Endothelial cell of umbilical vein (primary cell): Measurements from ENCODE around the gene MAP1B. TPM values are rescaled to one million over a fixed set of nuclear protein-coding genes. Genes with fewer than 3 reads are reported as not detected.

Experiments used
- BruUV-seq: library from RNA; stranded (reverse); fragments of 400-500 nt; replicated peaks from 2 replicates; lab custom pipeline; 2021; lab: Mats Ljungman, UMichigan
- CTCF ChIA-PET: fragments of 300-600, 350-600 bp; sonication (Branson Sonifier 250); formaldehyde crosslinking; loops from one replicate; lab custom pipeline; 2021; ENCODE audit warnings: antibody characterized with exemption, inconsistent platforms; lab: Charles Lee
- POLR2A ChIA-PET: fragments of 300-600, 350-600 bp; sonication (Branson Sonifier 250); formaldehyde crosslinking; loops from one replicate; lab custom pipeline; 2021; ENCODE audit warnings: antibody characterized with exemption, inconsistent platforms; lab: Charles Lee
- DNase-seq: peaks from one replicate; pipeline ENCODE4 v3.0.0-alpha.2; 2011; ENCODE audit warnings: low read depth, low spot score
- FAIRE-seq: peaks from 2 replicates; lab custom pipeline; 2011; peaks lifted over from hg19 to GRCh38; lab: Jason Lieb, UNC
- H2AFZ ChIP-seq: 2 replicates; pipeline ENCODE4 v1.6.0; 2012; ENCODE audit warnings: low read depth, low read length, control low read depth, inconsistent platforms
- H3K27ac ChIP-seq: 2 replicates; pipeline ENCODE4 v1.5.1; 2011; ENCODE audit warnings: low read depth, mild to moderate bottlenecking, control low read depth, low read length, moderate library complexity; ENCODE audit not compliant: insufficient read depth
- H3K27me3 ChIP-seq, 2 experiments: 2 replicates each; pipeline versions ENCODE4 v1.6.0 to v1.6.1; 2011; ENCODE audit warnings: low read length in 2 of 2, mixed read lengths in 1 of 2; ENCODE audit not compliant: control insufficient read depth in 2 of 2, insufficient read depth in 2 of 2
- H3K36me3 ChIP-seq, 2 experiments: 2 replicates in 1 of 2; 3 replicates in 1 of 2; pipeline ENCODE4 v1.5.1; 2011; ENCODE audit warnings: low read length in 2 of 2, mild to moderate bottlenecking in 1 of 2, moderate library complexity in 1 of 2; ENCODE audit not compliant: control insufficient read depth in 2 of 2, insufficient read depth in 2 of 2; ENCODE audit errors: extremely low read depth in 1 of 2
- H3K4me1 ChIP-seq: 3 replicates; pipeline ENCODE4 v1.5.1; 2011; ENCODE audit warnings: mild to moderate bottlenecking, low read length; ENCODE audit not compliant: control insufficient read depth, insufficient read depth; ENCODE audit errors: extremely low read depth
- H3K4me2 ChIP-seq: 2 replicates; pipeline ENCODE4 v1.6.1; 2011; ENCODE audit warnings: low read length, control low read depth, mixed read lengths; ENCODE audit not compliant: insufficient read depth
- H3K4me3 ChIP-seq, 3 experiments: fragments of 200-600 bp in 1 of 3; sonication (generic), shearing (Covaris generic) in 1 of 3; replicated peaks in 1 of 3; 2 replicates each; pipeline ENCODE4 v1.5.1; 2011 to 2016; ENCODE audit warnings: control low read depth in 3 of 3, low read length in 3 of 3, mild to moderate bottlenecking in 2 of 3, inconsistent platforms in 1 of 3, low read depth in 1 of 3, moderate library complexity in 1 of 3; ENCODE audit not compliant: insufficient read depth in 1 of 3
- H3K79me2 ChIP-seq: 2 replicates; pipeline ENCODE4 v1.6.0; 2012; ENCODE audit warnings: low read length, inconsistent platforms; ENCODE audit not compliant: control insufficient read depth, insufficient read depth
- H3K9ac ChIP-seq: replicated peaks from 2 replicates; pipeline ENCODE3; 2011; ENCODE audit warnings: low read length, control low read depth; ENCODE audit not compliant: insufficient read depth; ENCODE audit errors: extremely low read depth
- H3K9me1 ChIP-seq: replicated peaks from 3 replicates; pipeline ENCODE4 v1.6.0; 2011; ENCODE audit warnings: mild to moderate bottlenecking, low read length; ENCODE audit not compliant: control insufficient read depth, insufficient read depth; ENCODE audit errors: extremely low read depth
- H3K9me3 ChIP-seq: replicated peaks from 2 replicates; pipeline ENCODE4 v1.5.1; 2012; ENCODE audit warnings: low read length, inconsistent platforms; ENCODE audit not compliant: control insufficient read depth, insufficient read depth
- H4K20me1 ChIP-seq: replicated peaks from 2 replicates; pipeline ENCODE3; 2011; ENCODE audit warnings: mild to moderate bottlenecking, low read length; ENCODE audit not compliant: control insufficient read depth, insufficient read depth; ENCODE audit errors: extremely low read depth
- EZH2 ChIP-seq: IDR thresholded peaks from 2 replicates; pipeline ENCODE4 v1.6.1; 2012; ENCODE audit warnings: borderline replicate concordance, low read depth, mild to moderate bottlenecking, moderate library complexity, low read length, inconsistent platforms; ENCODE audit not compliant: severe bottlenecking
- FOS ChIP-seq: IDR thresholded peaks from 2 replicates; pipeline ENCODE4 v1.6.1; 2011; ENCODE audit warnings: mild to moderate bottlenecking, low read length, moderate library complexity, borderline replicate concordance; ENCODE audit not compliant: insufficient read depth
- GATA2 ChIP-seq: IDR thresholded peaks from 2 replicates; pipeline ENCODE4 v1.7.0; 2011; ENCODE audit warnings: low read depth, mild to moderate bottlenecking, moderate library complexity, mixed read lengths, low read length; ENCODE audit not compliant: insufficient read length, insufficient read depth
- JUN ChIP-seq: IDR thresholded peaks from 2 replicates; pipeline ENCODE4 v1.6.1; 2011; ENCODE audit warnings: borderline replicate concordance, low read depth; ENCODE audit not compliant: insufficient read length, insufficient read depth
- MYC ChIP-seq: IDR thresholded peaks from one replicate; pipeline ENCODE4 v1.6.1; 2011; ENCODE audit warnings: mild to moderate bottlenecking, low read depth, low read length
- POLR2A ChIP-seq: IDR thresholded peaks from 2 replicates; pipeline ENCODE4 v1.6.1; 2012; ENCODE audit warnings: low read depth, mild to moderate bottlenecking, control low read depth, low read length
- POLR2AphosphoS5 ChIP-seq: IDR thresholded peaks from 2 replicates; pipeline ENCODE4 v1.6.1; 2012; ENCODE audit warnings: low read depth, mild to moderate bottlenecking, control low read depth, low read length, moderate library complexity; ENCODE audit not compliant: insufficient read depth
- dilution Hi-C: fragments of 300-500 bp; cut with MboI; formaldehyde crosslinking; loops from one replicate; pipeline ENCODE4 v1.15.0; 2019; ENCODE audit warnings: low sequenced_read_pairs; ENCODE audit not compliant: extremely low pct_ligation_motif_present
- intact Hi-C: fragments of 100-400 bp; cut with micrococcal nuclease; formaldehyde crosslinking; loops from one replicate; pipeline ENCODE4 v1.10.0; 2022
- polyA plus RNA-seq, 4 experiments: library from polyadenylated mRNA; depleted of rRNA in 3 of 4; stranded (reverse) in 3 of 4; unstranded in 1 of 4; fragments of >200 nt; gene quantifications; 2 replicates each; pipeline versions ENCODE4 v1.2.1 to v1.2.3, GENCODE V29; 2011 to 2012; ENCODE audit warnings: missing spikeins in 1 of 4
- total RNA-seq: library from RNA; stranded (reverse); gene quantifications from 2 replicates; pipeline ENCODE4 v1.2.3, GENCODE V29; 2021
- TF ChIP-seq, protein P1 (sequence below), 2 donors: IDR thresholded peaks; 1 replicate in 1 of 2; 2 replicates in 1 of 2; pipeline ENCODE4 v1.5.1; 2011; ENCODE audit warnings: low read length in 2 of 2, mild to moderate bottlenecking in 2 of 2, moderate library complexity in 2 of 2, control low read depth in 1 of 2, inconsistent platforms in 1 of 2, low read depth in 1 of 2; ENCODE audit not compliant: insufficient read depth in 1 of 2; ENCODE audit errors: extremely low read depth in 1 of 2
- TF ChIP-seq, protein P2 (sequence below): IDR thresholded peaks from 2 replicates; pipeline ENCODE4 v1.6.1; 2011; ENCODE audit not compliant: insufficient read depth, insufficient read length

The MAP1B gene
- total and polyA plus RNA-seq, 2 donors (not counting 3 experiments of a cell fraction or from before 2014, with no cell fraction given): 55.9 to 263 TPM

GRCh38 chr5:72179028-72179815 lies 71.9 kb downstream of the MAP1B start:
- intact Hi-C loops: no loop called here
- Histone ChIP-seq H3K36me3 (peaks cover 14 to 16% of the 10 kb centered on the region in 2 experiments), H3K27ac (no peak overlapping the region), H3K4me1 (no peaks in the 10 kb centered on the region), H3K27me3 (no peaks in the 10 kb centered on the region), H3K9ac (no peak overlapping the region), H2AFZ (no peak overlapping the region), H4K20me1 (peaks cover 5% of the 10 kb centered on the region), H3K79me2 (peaks cover 77% of the 10 kb centered on the region), H3K4me2 (no peak overlapping the region), H3K9me3 (no peaks in the 10 kb centered on the region), H3K4me3 (no peak overlapping the region), H3K9me1 (no peaks in the 10 kb centered on the region)
- BruUV-seq: no TSS peak
- FAIRE-seq (no peak), DNase-seq (no peak)
- TF ChIP-seq JUN (no peak), POLR2A (no peak), POLR2AphosphoS5 (no peak), EZH2 (no peak), MYC (no peak), FOS (no peak), GATA2 (no peak)
- TF ChIP-seq, protein P1, sequence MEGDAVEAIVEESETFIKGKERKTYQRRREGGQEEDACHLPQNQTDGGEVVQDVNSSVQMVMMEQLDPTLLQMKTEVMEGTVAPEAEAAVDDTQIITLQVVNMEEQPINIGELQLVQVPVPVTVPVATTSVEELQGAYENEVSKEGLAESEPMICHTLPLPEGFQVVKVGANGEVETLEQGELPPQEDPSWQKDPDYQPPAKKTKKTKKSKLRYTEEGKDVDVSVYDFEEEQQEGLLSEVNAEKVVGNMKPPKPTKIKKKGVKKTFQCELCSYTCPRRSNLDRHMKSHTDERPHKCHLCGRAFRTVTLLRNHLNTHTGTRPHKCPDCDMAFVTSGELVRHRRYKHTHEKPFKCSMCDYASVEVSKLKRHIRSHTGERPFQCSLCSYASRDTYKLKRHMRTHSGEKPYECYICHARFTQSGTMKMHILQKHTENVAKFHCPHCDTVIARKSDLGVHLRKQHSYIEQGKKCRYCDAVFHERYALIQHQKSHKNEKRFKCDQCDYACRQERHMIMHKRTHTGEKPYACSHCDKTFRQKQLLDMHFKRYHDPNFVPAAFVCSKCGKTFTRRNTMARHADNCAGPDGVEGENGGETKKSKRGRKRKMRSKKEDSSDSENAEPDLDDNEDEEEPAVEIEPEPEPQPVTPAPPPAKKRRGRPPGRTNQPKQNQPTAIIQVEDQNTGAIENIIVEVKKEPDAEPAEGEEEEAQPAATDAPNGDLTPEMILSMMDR (IDR thresholded peaks at IDR 0.05; ENCODE audit: extremely low read depth in 1 of 2, insufficient read depth in 1 of 2, low read depth in 1 of 2, low read length in 2 of 2): no peak
- TF ChIP-seq, protein P2, sequence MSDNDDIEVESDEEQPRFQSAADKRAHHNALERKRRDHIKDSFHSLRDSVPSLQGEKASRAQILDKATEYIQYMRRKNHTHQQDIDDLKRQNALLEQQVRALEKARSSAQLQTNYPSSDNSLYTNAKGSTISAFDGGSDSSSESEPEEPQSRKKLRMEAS: no peak
- ChIA-PET CTCF (interaction anchor here (0.8 to 1.5 kb wide), 3 partner anchors 8 to 16 kb away, joined by 3 to 4 read pairs (median 3); no protein-coding TSS in a partner anchor), POLR2A (no interaction called here)
- dilution Hi-C loops: no loop called here
